Activated CD8-positive, alpha-beta memory T cell treated with anti-CD3 and anti-CD28 coated beads for 36 hours (primary cell): Measurements from ENCODE around the gene SUN5. TPM values are rescaled to one million over a fixed set of nuclear protein-coding genes. Genes with fewer than 3 reads are reported as not detected.
"Not testable (repeated sequence)": the region's sequence is repeated elsewhere in the genome, so short reads cannot be mapped to it uniquely, and the experiment has no call there.

Source experiments
- CTCF ChIA-PET: fragments of 350-600 bp; sonication (Branson Sonifier 250); formaldehyde crosslinking; loops from one replicate; lab custom pipeline; 2021; ENCODE audit warnings: antibody characterized with exemption; lab: Charles Lee
- POLR2A ChIA-PET: fragments of 350-600 bp; sonication (Branson Sonifier 250); formaldehyde crosslinking; loops from one replicate; lab custom pipeline; 2021; ENCODE audit warnings: antibody characterized with exemption; lab: Charles Lee
- total RNA-seq, 2 experiments: library from RNA; stranded (reverse); gene quantifications; one replicate each; pipeline ENCODE4 v1.2.3, GENCODE V29; 2021

SUN5 gene
- total RNA-seq, 2 experiments from 2014 or later = not detected

DNA sequence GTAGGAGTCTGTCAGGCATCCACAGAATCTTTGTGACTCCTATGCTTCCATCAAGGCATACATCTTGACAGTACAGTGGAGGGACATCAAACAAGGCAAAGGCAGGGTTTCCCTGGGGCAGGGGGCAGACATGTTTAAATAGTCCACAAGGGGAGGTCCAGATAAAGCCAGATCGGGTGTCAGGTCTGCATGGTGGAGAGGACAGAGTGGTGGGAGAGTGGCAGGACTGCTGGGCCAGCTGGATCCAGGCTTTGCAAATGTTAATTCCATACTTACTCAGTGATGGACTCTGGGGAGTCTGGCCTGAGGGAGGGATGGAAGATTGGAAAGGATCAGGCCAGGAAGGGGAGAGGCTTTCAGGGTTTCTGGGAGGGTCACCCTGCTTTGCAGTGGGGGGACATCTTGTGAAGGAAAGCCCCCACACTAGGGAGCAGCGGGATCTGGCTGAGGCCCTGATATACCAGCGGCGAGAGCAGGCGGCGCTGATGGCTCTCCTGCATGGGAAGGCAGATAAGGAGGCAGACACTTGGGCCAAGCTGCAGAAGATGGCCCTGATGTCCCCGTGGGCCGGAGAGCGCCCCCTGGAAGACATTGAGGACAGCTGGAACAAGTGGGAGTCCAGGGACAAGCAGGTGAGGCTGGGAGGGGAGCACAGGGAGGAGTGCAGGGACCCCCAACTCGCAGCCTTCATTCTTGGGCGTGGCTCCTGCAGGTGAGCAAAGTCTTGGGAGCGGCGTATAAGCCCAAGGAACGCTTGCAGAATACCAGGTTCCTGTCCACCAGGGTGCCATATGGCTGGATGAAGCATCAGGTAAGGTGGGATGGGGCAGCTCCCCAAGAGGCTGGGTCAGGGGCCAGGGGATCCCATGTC lies 44.6 kb downstream of the SUN5 start:
- ChIA-PET POLR2A (no interaction called here), CTCF (no interaction called here)

DNA sequence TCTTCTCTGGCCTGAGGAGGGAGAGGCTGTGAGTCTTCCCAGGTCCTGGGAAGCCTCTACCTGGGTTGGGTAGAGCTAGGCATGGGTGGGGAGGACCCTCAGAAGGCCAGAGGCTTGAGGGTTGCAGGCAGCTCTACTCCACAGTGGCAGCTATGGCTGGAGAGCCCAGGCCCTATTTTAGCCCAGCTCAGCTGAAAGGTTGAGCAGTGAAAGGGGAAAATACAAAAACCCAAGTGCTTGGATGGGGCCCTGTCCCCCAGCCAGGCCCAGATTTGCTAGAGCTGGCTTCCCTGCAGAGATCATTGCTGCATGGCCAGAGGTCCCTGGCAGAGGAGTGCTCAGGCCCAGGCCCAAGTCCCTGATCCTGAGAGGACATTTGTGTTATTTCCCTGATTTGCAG lies 45.7 kb downstream of the SUN5 start:
- ChIA-PET POLR2A (no interaction called here), CTCF (no interaction called here)

DNA sequence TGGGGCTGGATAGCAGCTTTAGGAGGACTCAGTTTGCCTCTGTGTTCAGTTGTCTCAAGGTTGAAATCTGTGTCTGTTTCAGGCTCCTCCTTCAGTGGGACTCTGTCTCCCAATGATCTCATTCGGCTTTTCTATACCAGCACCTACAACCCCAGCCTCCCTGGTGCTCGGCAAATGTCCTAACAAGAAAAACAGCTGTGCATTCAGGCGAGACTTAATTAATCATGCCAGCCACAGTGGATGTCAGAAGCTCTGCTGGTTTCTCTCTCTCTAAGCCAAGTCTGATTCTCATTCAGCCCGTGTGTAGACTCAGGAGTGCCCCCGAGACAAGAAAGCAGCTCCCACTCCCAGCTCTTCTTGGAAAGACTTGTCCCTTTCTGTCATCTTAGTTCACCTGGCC lies 46.8 kb downstream of the SUN5 start:
- ChIA-PET CTCF (interaction anchor here (0.7 kb wide), 1 partner anchor 327 kb away, joined by 5 read pairs; no protein-coding TSS in a partner anchor), POLR2A (no interaction called here)

DNA sequence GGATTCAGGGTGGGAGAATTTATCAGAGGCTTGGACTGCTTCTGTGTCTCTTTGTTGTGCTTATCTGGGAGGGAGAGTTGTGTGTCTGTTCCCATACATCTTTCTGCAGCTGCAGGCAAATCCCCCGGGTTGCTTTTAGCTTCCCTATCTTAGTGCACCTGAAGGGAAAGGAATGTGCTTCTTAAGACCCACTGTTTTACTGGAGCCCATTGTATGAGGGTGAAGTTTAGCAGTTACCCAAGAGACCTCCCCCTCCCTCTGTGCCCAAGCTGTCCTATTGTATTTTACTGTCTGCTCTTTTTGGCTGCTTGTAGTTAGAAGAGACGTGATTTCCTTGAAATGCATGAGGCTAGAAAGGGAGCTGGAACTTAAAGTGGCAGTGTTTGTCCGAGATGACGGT lies 53.7 kb downstream of the SUN5 start:
- POLR2A ChIA-PET = not testable (repeated sequence)
- CTCF ChIA-PET = interaction anchor here (1.0 to 1.1 kb wide), 2 partner anchors 12 to 48 kb away, joined by 3 read pairs; no protein-coding TSS in a partner anchor

DNA sequence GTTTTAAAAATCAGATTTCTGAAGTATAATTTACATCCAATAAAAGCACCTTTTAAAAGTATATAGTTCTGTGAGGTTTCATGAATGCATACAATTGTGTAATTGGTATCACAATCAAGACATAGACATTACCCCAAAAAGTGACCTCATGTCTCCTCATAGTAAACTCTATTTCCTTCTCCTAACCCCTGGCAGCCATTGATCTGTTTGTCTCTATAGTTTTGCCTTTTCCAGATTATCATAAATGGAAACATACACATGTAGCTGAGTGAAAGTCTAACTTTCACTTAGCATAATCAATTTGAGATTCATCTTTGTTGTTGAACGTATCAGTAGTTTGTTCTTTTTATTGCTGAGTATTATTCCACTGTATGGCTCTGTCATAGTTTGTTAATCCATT lies 57.6 kb downstream of the SUN5 start:
- CTCF ChIA-PET = interaction anchor here (1.4 to 3.1 kb wide), 3 partner anchors 26 to 45 kb away, joined by 4 to 14 read pairs (median 5); no protein-coding TSS in a partner anchor
- POLR2A ChIA-PET = no interaction called here

DNA sequence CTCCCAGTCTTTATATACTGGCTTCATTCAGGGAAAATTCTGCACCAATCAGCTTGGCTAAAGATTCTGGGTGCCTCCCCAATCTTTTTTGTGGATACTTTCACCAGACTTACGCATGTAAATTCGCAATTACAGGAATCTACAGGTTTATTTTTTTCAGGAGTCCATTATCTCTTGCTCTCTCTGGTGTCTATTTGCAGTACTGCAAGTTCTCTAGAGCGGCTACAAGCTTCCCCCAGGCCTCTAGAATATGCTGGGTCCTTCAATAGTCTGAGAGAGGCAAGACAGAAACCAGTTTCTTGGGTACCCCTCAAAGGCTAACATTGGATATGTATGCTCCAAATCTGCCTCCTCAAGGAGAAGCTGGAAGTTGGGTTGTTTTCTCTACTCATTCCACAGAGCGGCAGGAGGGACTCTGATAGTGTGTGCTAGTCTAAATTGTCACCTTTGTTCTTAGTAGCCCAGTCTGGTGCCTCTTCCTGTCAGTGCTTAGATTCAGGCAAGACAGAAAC lies 58.5 kb downstream of the SUN5 start:
- POLR2A ChIA-PET = no interaction called here
- CTCF ChIA-PET = interaction anchor here (0.6 to 3.1 kb wide), 9 partner anchors 23 to 167 kb away, joined by 3 to 14 read pairs (median 4); partner anchors contain the start of gene SUN5

DNA sequence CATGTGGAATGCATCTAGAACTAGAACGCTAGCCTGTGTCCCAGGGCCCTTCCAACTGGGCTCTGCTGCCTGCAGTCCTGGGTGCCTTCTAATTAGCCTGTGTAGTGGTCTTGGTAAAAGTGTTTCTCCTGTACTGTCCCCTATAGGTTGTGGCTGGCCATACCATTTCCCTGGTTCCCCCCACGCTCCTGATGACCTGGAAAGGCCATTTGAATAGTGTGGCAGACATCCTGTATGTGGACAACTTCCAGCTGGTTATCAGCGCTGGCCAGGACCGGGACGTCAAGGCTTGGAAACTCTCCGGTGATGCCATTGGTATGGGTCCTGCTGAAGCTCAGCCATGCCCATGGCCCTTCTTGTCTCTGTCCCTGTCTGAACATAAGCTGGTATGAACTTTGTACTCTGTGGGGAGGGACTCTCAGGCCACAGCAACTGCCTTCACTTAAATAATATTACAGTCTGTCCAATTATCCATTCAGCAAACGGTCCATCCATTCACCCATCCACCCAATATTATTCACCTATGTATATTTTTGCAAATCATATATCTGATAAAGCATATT lies 60.7 kb downstream of the SUN5 start:
- ChIA-PET POLR2A (no interaction called here), CTCF (no interaction called here)

DNA sequence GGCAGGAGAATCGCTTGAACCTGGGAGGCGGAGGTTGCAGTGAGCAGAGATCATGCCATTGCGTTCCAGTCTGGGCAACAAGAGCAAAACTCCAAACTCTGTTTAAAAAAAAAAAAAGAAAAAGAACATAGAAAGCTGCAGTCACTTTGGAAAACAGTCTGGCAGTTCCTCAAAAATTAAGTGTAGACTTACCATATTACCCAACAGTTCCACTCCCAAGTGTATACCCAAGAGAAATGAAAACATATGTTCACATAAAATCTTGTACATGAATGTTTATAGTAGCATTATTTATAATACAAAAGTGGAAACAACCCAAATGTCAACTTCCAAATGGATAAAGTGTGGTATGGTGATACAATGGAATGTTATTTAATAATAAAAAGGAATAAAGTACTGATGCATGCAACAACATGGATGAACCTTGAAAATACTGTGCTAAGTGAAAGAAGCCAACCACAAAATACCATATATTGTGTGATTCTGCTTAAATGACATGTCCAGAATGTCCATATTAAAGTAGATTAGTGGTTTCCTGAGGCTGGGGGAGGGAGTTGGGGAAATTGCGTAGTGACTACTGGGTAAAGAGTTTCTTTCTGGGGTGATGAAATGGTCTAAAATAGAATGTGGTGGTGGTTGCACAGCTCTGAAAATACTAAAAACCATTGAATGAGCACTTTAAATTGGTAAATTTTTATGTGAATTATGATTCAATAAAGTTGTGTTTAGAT lies 62.9 kb downstream of the SUN5 start:
- CTCF ChIA-PET = no interaction called here
- POLR2A ChIA-PET = no interaction called here

DNA sequence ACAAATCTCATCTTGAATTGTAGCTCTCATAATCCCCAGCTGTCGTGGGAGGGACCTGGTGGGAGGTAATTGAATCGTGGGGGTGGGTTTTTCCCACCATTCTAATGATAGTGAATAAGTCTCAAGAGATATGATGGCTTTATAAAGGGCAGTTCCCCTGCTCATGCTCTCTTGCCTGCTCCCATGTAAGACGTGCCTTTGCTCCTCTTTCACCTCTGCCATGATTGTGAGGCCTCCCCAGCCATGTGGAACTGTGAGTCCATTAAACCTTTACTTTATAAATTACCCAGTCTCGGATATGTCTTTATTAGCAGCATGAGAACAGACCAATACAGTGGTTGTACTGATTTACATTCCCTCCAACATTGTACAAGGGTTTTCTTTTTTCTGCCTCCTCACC lies 69.7 kb downstream of the SUN5 start:
- POLR2A ChIA-PET = no interaction called here
- CTCF ChIA-PET = no interaction called here

Other genes starting within 250 kb of the SUN5 start
- 1 to 10 TPM; 1.3 to 1.5 TPM for gene DNMT3B, start 242.0 kb downstream of the SUN5 start, total RNA-seq
- gene MAPRE1, start 184.5 kb downstream of the SUN5 start, total RNA-seq = 100 to 1,000 TPM; 152 to 155 TPM
- under 1 TPM; 0.21 to 0.94 TPM for gene EFCAB8, start 145.5 kb downstream of the SUN5 start, total RNA-seq
- not detected for gene BPIFB2, start 3.3 kb upstream of the SUN5 start, total RNA-seq
- not detected for gene BPIFB6, start 27.2 kb upstream of the SUN5 start, total RNA-seq
- not detected for gene BPIFB3, start 49.5 kb upstream of the SUN5 start, total RNA-seq
- not detected for gene BPIFB4, start 75.2 kb upstream of the SUN5 start, total RNA-seq
- gene BPIFA2, start 163.7 kb upstream of the SUN5 start, total RNA-seq = not detected
- gene BPIFA3, start 212.9 kb upstream of the SUN5 start, total RNA-seq = not detected
- gene BPIFA1, start 231.6 kb upstream of the SUN5 start, total RNA-seq = not detected